Endothelial cell of hepatic sinusoid (primary cell): ENCODE measurements around the gene WDR72.

Experiments
- in situ Hi-C: cut with HindIII; loops from 2 replicates; pipeline ENCODE4 v1.10.0; 2017; ENCODE audit warnings: low sequenced_read_pairs

Gene WDR72

DNA sequence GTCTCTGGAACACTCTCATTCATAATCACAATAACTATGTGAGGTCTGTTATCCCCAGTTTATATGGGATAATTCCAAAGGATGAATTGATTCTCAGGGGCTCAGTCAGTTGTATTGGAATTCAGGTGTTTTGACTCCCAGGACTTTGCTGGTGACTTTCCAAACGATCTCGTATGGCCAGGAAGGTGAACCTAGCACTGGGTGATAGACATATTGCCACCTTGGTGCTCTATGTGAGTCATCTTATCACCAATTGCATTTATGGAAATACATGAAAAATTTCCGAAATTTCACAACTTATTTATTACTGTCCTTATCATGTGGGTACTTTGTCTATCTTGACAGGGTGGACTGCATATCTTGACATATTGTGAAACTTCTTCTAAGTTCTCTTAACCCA, 287.3 kb downstream of the WDR72 start:
- in situ Hi-C loops, result no loop called here

DNA sequence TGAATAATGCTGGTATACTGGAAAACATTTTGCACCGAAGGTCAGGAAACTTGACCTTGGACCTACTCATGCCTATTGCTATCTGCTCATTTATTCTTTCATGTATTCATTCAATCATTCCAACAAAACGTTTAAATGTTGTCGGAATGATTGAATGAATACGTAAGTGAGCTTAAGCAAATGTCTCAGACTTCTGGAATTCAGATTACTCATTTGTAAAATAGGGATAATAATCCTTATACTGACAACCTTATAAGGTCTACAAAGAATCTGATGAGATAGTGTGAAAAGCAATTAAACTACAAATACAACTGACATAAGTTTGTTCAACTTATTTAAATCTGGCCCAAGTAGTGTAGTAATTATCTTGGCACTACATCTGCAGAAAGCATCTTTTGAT, 288.7 kb downstream of the WDR72 start:
- in situ Hi-C loops, result no loop called here

DNA sequence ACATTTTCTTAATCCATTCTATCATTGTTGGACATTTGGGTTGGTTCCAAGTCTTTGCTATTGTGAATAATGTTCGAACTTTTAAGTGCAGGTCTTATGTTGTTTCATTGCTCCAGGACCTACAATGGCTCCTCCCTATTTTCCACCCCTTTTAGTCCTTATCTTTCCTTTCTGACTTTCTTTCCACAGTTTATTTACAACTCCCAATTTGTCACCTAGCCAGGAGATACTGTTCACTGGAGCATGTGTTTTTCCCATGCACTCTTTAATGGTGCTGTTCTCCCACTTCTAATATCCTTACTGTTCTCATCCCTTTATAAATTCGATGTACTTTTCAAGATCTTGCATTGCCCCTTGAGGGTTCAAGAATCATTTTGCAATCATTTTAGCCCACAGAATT, 290.0 kb downstream of the WDR72 start:
- in situ Hi-C loops, result no loop called here
